ENCODE measurements around the gene VPS35. TPM values are rescaled to one million over a fixed set of nuclear protein-coding genes. Genes with fewer than 3 reads are reported as not detected.

VPS35 gene
- 105 to 115 TPM (median 112 TPM) in 3 replicates for total RNA-seq
- long read RNA-seq, full-length matches to known transcripts = 242 of 304 reads
- long read RNA-seq, partial matches to known transcripts = 37 of 304 reads
- long read RNA-seq, other reads (novel, unspliced or antisense) = 25 of 304 reads

GRCh38 chr16:46688654-46689364 lies at the start of gene VPS35:
VPS35 (minus strand) TSS chr16:46689178; CDS start chr16:46689133, 45 bp downstream.
- Mint-ChIP-seq H3K27ac (ENCODE audit: unreplicated experiment) (no peak within 1 kb of the TSS), H3K27me3 (ENCODE audit: low read depth) (no peaks in the 10 kb centered on the region), H3K9me3 (ENCODE audit: low read depth) (no peaks in the 10 kb centered on the region), H3K4me3 (ENCODE audit: unreplicated experiment) (no peak within 1 kb of the TSS), H3K36me3 (ENCODE audit: low read depth) (no peaks in the 10 kb centered on the region), H3K4me1 (ENCODE audit: low read depth) (peaks cover 36% of the 10 kb centered on the region)
- peak; percentile 49 for TF ChIP-seq CTCF (IDR thresholded peaks at IDR 0.05)
- peak; percentile 99 for DNase-seq (ENCODE audit: low spot score)

- Mint-ChIP-seq H3K4me3 (ENCODE audit: unreplicated experiment) (no peak overlapping the region), H3K9me3 (ENCODE audit: low read depth) (no peaks in the 10 kb centered on the region), H3K27ac (ENCODE audit: unreplicated experiment) (no peak overlapping the region), H3K36me3 (ENCODE audit: low read depth) (no peaks in the 10 kb centered on the region), H3K4me1 (ENCODE audit: low read depth) (no peaks in the 10 kb centered on the region), H3K27me3 (ENCODE audit: low read depth) (peaks cover 2% of the 10 kb centered on the region)
- no peak for DNase-seq (ENCODE audit: low spot score)
- TF ChIP-seq CTCF (IDR thresholded peaks at IDR 0.05) = no peak
These were observed 48.7 kb upstream of the VPS35 start for GRCh38 chr16:46737621-46738214.

GRCh38 chr16:46736695-46737094 lies 47.7 kb upstream of the VPS35 start:
- DNase-seq (ENCODE audit: low spot score) = no peak
- Mint-ChIP-seq H3K27ac (ENCODE audit: unreplicated experiment) (no peak overlapping the region), H3K27me3 (ENCODE audit: low read depth) (peaks cover 2% of the 10 kb centered on the region), H3K36me3 (ENCODE audit: low read depth) (no peaks in the 10 kb centered on the region), H3K9me3 (ENCODE audit: low read depth) (no peaks in the 10 kb centered on the region), H3K4me1 (ENCODE audit: low read depth) (no peaks in the 10 kb centered on the region), H3K4me3 (ENCODE audit: unreplicated experiment) (no peak overlapping the region)
- TF ChIP-seq CTCF (IDR thresholded peaks at IDR 0.05) = no peak

- Mint-ChIP-seq H3K4me1 (ENCODE audit: low read depth) (no peaks in the 10 kb centered on the region), H3K27ac (ENCODE audit: unreplicated experiment) (no peak overlapping the region), H3K4me3 (ENCODE audit: unreplicated experiment) (no peak overlapping the region), H3K9me3 (ENCODE audit: low read depth) (no peaks in the 10 kb centered on the region), H3K36me3 (ENCODE audit: low read depth) (no peaks in the 10 kb centered on the region), H3K27me3 (ENCODE audit: low read depth) (peaks cover 2% of the 10 kb centered on the region)
- TF ChIP-seq CTCF (IDR thresholded peaks at IDR 0.05) = no peak
- no peak for DNase-seq (ENCODE audit: low spot score)
These were observed 44.4 kb upstream of the VPS35 start for GRCh38 chr16:46733319-46733830.

GRCh38 chr16:46732561-46732960 lies 43.6 kb upstream of the VPS35 start:
- Mint-ChIP-seq H3K4me1 (ENCODE audit: low read depth) (no peaks in the 10 kb centered on the region), H3K36me3 (ENCODE audit: low read depth) (no peaks in the 10 kb centered on the region), H3K27me3 (ENCODE audit: low read depth) (peaks cover 2% of the 10 kb centered on the region), H3K4me3 (ENCODE audit: unreplicated experiment) (no peak overlapping the region), H3K27ac (ENCODE audit: unreplicated experiment) (no peak overlapping the region), H3K9me3 (ENCODE audit: low read depth) (no peaks in the 10 kb centered on the region)
- no peak for DNase-seq (ENCODE audit: low spot score)
- no peak for TF ChIP-seq CTCF (IDR thresholded peaks at IDR 0.05)
